ENCODE measurements around the gene CHMP4A. TPM values are rescaled to one million over a fixed set of nuclear protein-coding genes. Genes with fewer than 3 reads are reported as not detected.
A peak's percentile ranks its signal among the peaks of the same experiment; 100 is the strongest.

The CHMP4A gene
- total RNA-seq, 1 experiment from 2014 or later = 88.6 TPM

- TF ChIP-seq CTCF (IDR thresholded peaks at IDR 0.05; ENCODE audit: unreplicated experiment) = no peak
- Mint-ChIP-seq H3K36me3 (ENCODE audit: insufficient read depth, unreplicated experiment) (peaks cover 18% of the 10 kb centered on the region), H3K27ac (ENCODE audit: low read depth, unreplicated experiment) (peak overlapping the region; percentile 79), H3K9me3 (ENCODE audit: unreplicated experiment) (no peaks in the 10 kb centered on the region), H3K4me1 (ENCODE audit: insufficient read depth, unreplicated experiment) (peaks cover 54% of the 10 kb centered on the region), H3K27me3 (ENCODE audit: insufficient read depth, unreplicated experiment) (no peaks in the 10 kb centered on the region), H3K4me3 (ENCODE audit: unreplicated experiment) (no peak overlapping the region)
- POLR2A ChIA-PET = interaction anchor here (0.6 to 7.2 kb wide), 5 partner anchors 11 to 45 kb away, joined by 3 to 62 read pairs (median 10); partner anchors contain the start of genes DHRS1, MDP1, NOP9 and RABGGTA
- BruUV-seq (replicated peaks) = no TSS peak
- no peak for DNase-seq (ENCODE audit: unreplicated experiment)
- CTCF ChIA-PET = interaction anchor here (0.6 to 32.3 kb wide), 4 partner anchors 19 to 45 kb away, joined by 3 to 457 read pairs (median 198); partner anchors contain the start of genes DHRS1, MDP1, NOP9 and TINF2
- intact Hi-C loops (cut with micrococcal nuclease) = no loop called here
These were observed 47.5 kb upstream of the CHMP4A start for GRCh38 chr14:24260780-24261157.

- TF ChIP-seq CTCF (IDR thresholded peaks at IDR 0.05; ENCODE audit: unreplicated experiment) = no peak
- H3K4me1 Mint-ChIP-seq (ENCODE audit: insufficient read depth, unreplicated experiment) = peaks cover 54% of the 10 kb centered on the region
- intact Hi-C loops (cut with micrococcal nuclease) = no loop called here
- POLR2A ChIA-PET = interaction anchor here (0.6 to 7.2 kb wide), 9 partner anchors 11 to 47 kb away, joined by 3 to 62 read pairs (median 9); partner anchors contain the start of genes CHMP4A, DHRS1, MDP1 and NOP9
- H3K27ac Mint-ChIP-seq (ENCODE audit: low read depth, unreplicated experiment) = peak overlapping the region; percentile 97
- no TSS peak for BruUV-seq (replicated peaks)
- H3K27me3 Mint-ChIP-seq (ENCODE audit: insufficient read depth, unreplicated experiment) = no peaks in the 10 kb centered on the region
- no peak for DNase-seq (ENCODE audit: unreplicated experiment)
- peaks cover 23% of the 10 kb centered on the region for H3K36me3 Mint-ChIP-seq (ENCODE audit: insufficient read depth, unreplicated experiment)
- H3K4me3 Mint-ChIP-seq (ENCODE audit: unreplicated experiment) = peak overlapping the region; percentile 57
- no peaks in the 10 kb centered on the region for H3K9me3 Mint-ChIP-seq (ENCODE audit: unreplicated experiment)
- CTCF ChIA-PET = interaction anchor here (0.6 to 32.3 kb wide), 5 partner anchors 18 to 49 kb away, joined by 3 to 457 read pairs (median 34); partner anchors contain the start of genes CIDEB, DHRS1, LTB4R2 and MDP1
These were observed 46.9 kb upstream of the CHMP4A start for GRCh38 chr14:24260026-24260779.

GRCh38 chr14:24259282-24260025, 46.2 kb upstream of the CHMP4A start:
- H3K9me3 Mint-ChIP-seq (ENCODE audit: unreplicated experiment) = no peaks in the 10 kb centered on the region
- H3K27me3 Mint-ChIP-seq (ENCODE audit: insufficient read depth, unreplicated experiment) = no peaks in the 10 kb centered on the region
- peaks cover 48% of the 10 kb centered on the region for H3K4me1 Mint-ChIP-seq (ENCODE audit: insufficient read depth, unreplicated experiment)
- BruUV-seq (replicated peaks) = no TSS peak
- peaks cover 23% of the 10 kb centered on the region for H3K36me3 Mint-ChIP-seq (ENCODE audit: insufficient read depth, unreplicated experiment)
- ChIA-PET CTCF (interaction anchor here (1.3 to 32.3 kb wide), 4 partner anchors 11 to 49 kb away, joined by 7 to 457 read pairs (median 213); partner anchors contain the start of genes CIDEB, DHRS1, LTB4R2 and NOP9), POLR2A (interaction anchor here (0.5 to 4.0 kb wide), 14 partner anchors 11 to 145 kb away, joined by 3 to 24 read pairs (median 5); partner anchors contain the start of genes CHMP4A, DCAF11, NRL and RABGGTA)
- intact Hi-C loops (cut with micrococcal nuclease) = no loop called here
- peak overlapping the region; percentile 57 for H3K4me3 Mint-ChIP-seq (ENCODE audit: unreplicated experiment)
- H3K27ac Mint-ChIP-seq (ENCODE audit: low read depth, unreplicated experiment) = peak overlapping the region; percentile 97
- peak; percentile 66 for DNase-seq (ENCODE audit: unreplicated experiment)
- TF ChIP-seq CTCF (IDR thresholded peaks at IDR 0.05; ENCODE audit: unreplicated experiment) = no peak
